ENCODE results near the gene NTRK2.

The NTRK2 gene

GRCh38 chr9:84812355-84812754 lies 142.8 kb downstream of the NTRK2 start:
- no peak overlapping the region for H3K4me3 ChIP-seq (ENCODE audit: low read length)
- no CpG with 5 or more reads among the region's 5 CpGs for WGBS (ENCODE audit: insufficient coverage, insufficient read length)
- no peaks in the 10 kb centered on the region for H3K36me3 ChIP-seq (ENCODE audit: control insufficient read depth, insufficient read depth, low read length)
- no peaks in the 10 kb centered on the region for H3K27me3 ChIP-seq (ENCODE audit: control insufficient read depth, insufficient read depth, low read length)
- DNase-seq (ENCODE audit: low read depth, low spot score) = no peak
- H3K9me3 ChIP-seq (ENCODE audit: control insufficient read depth, insufficient read depth, low read length) = no peaks in the 10 kb centered on the region
- no peaks in the 10 kb centered on the region; the same call in 1 of the 2 replicates for H3K4me1 ChIP-seq (ENCODE audit: control insufficient read depth, insufficient read depth, low read length)
- no peak overlapping the region for H3K27ac ChIP-seq (ENCODE audit: low read length)

GRCh38 chr9:84812847-84813246 lies 143.3 kb downstream of the NTRK2 start:
- Histone ChIP-seq H3K36me3 (ENCODE audit: control insufficient read depth, insufficient read depth, low read length) (no peaks in the 10 kb centered on the region), H3K4me3 (ENCODE audit: low read length) (no peak overlapping the region), H3K4me1 (ENCODE audit: control insufficient read depth, insufficient read depth, low read length) (no peaks in the 10 kb centered on the region; the same call in 1 of the 2 replicates), H3K27ac (ENCODE audit: low read length) (no peak overlapping the region), H3K27me3 (ENCODE audit: control insufficient read depth, insufficient read depth, low read length) (no peaks in the 10 kb centered on the region), H3K9me3 (ENCODE audit: control insufficient read depth, insufficient read depth, low read length) (no peaks in the 10 kb centered on the region)
- whole genome bisulfite sequencing (ENCODE audit: insufficient coverage, insufficient read length) = no CpG with 5 or more reads among the region's 3 CpGs
- no peak for DNase-seq (ENCODE audit: low read depth, low spot score)

GRCh38 chr9:84815554-84815953 lies 146.0 kb downstream of the NTRK2 start:
- Histone ChIP-seq H3K4me1 (ENCODE audit: control insufficient read depth, insufficient read depth, low read length) (no peaks in the 10 kb centered on the region; the same call in 1 of the 2 replicates), H3K9me3 (ENCODE audit: control insufficient read depth, insufficient read depth, low read length) (no peaks in the 10 kb centered on the region), H3K27me3 (ENCODE audit: control insufficient read depth, insufficient read depth, low read length) (no peaks in the 10 kb centered on the region), H3K27ac (ENCODE audit: low read length) (no peak overlapping the region), H3K4me3 (ENCODE audit: low read length) (no peak overlapping the region), H3K36me3 (ENCODE audit: control insufficient read depth, insufficient read depth, low read length) (no peaks in the 10 kb centered on the region)
- no peak for DNase-seq (ENCODE audit: low read depth, low spot score)
- WGBS (ENCODE audit: insufficient coverage, insufficient read length) = no CpG with 5 or more reads among the region's 1 CpG

DNA sequence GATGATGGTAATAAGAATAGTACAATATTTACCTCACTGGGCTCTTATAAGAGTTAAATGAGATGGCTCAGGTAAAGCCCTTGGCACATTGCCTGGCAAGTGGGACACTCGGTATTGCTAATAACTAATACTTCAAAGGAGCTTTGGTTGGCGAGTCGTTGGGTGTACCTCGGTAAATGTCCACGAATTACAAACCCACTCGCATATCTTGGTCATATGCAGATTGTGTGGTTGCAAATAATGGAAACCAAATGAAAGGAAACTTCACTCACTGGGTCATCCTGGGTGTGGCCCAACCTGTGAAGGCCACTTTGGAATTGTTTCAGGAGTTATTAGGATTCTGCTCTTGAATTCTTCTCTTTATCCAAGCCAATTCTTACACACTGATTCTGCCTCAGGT lies 147.5 kb downstream of the NTRK2 start:
- Histone ChIP-seq H3K4me1 (ENCODE audit: control insufficient read depth, insufficient read depth, low read length) (no peaks in the 10 kb centered on the region), H3K36me3 (ENCODE audit: control insufficient read depth, insufficient read depth, low read length) (no peaks in the 10 kb centered on the region), H3K9me3 (ENCODE audit: control insufficient read depth, insufficient read depth, low read length) (no peaks in the 10 kb centered on the region), H3K27ac (ENCODE audit: low read length) (no peak overlapping the region), H3K27me3 (ENCODE audit: control insufficient read depth, insufficient read depth, low read length) (no peaks in the 10 kb centered on the region), H3K4me3 (ENCODE audit: low read length) (no peak overlapping the region)
- no peak for DNase-seq (ENCODE audit: low read depth, low spot score)
- no CpG with 5 or more reads among the region's 6 CpGs for WGBS (ENCODE audit: insufficient coverage, insufficient read length)

DNA sequence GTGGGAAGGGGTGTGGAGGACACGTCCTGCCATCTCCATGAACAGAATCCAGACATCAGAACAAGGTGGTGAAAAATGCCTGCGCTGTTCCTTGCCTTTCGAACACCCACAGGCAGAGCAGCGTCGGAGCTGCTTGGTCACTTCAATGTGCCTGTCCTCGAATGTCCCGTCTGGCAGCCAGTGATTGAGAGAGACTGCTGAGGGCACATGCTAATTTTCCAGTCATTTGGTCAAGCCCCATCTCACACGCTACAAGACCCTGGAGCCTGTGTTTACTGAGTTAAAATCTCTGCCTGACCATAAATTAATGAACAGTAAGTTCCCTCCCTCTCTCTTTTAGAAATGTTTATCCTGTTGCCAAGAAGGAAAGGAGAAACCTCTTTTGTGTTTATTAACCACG lies 149.3 kb downstream of the NTRK2 start:
- Histone ChIP-seq H3K36me3 (ENCODE audit: control insufficient read depth, insufficient read depth, low read length) (no peaks in the 10 kb centered on the region), H3K27me3 (ENCODE audit: control insufficient read depth, insufficient read depth, low read length) (no peaks in the 10 kb centered on the region), H3K4me1 (ENCODE audit: control insufficient read depth, insufficient read depth, low read length) (no peaks in the 10 kb centered on the region), H3K9me3 (ENCODE audit: control insufficient read depth, insufficient read depth, low read length) (no peaks in the 10 kb centered on the region), H3K27ac (ENCODE audit: low read length) (no peak overlapping the region), H3K4me3 (ENCODE audit: low read length) (no peak overlapping the region)
- WGBS (ENCODE audit: insufficient coverage, insufficient read length) = no CpG with 5 or more reads among the region's 9 CpGs
- DNase-seq (ENCODE audit: low read depth, low spot score) = no peak

DNA sequence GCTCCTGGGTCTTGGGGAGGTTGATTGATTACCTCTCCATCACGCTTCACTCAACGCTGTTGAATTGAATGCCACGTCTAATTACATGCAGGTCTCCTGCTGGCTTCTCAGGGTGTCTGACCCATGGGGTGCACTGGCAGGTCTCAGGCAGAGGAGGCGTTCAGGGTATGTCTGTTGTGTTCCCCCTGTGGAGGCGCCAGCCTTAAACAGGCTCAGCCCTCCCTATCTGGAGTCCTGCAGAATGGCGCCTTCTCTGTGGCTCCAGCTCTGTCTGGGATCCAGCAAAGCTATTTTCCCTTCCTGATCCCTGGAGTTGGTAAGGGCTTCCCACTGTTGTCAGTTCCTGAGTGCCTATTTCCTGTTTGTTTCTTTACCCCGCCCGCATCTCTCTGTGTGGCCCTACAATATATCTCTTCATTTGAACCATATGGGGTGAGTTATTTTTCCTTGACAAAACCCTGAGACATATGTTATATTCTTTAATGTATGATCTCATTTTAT lies 150.0 kb downstream of the NTRK2 start:
- no peak overlapping the region for H3K27ac ChIP-seq (ENCODE audit: low read length)
- H3K36me3 ChIP-seq (ENCODE audit: control insufficient read depth, insufficient read depth, low read length) = no peaks in the 10 kb centered on the region
- no peaks in the 10 kb centered on the region for H3K27me3 ChIP-seq (ENCODE audit: control insufficient read depth, insufficient read depth, low read length)
- peak; percentile 16 for DNase-seq (ENCODE audit: low read depth, low spot score)
- H3K4me1 ChIP-seq (ENCODE audit: control insufficient read depth, insufficient read depth, low read length) = no peaks in the 10 kb centered on the region
- H3K4me3 ChIP-seq (ENCODE audit: low read length) = no peak overlapping the region
- no CpG with 5 or more reads among the region's 8 CpGs for WGBS (ENCODE audit: insufficient coverage, insufficient read length)
- no peaks in the 10 kb centered on the region for H3K9me3 ChIP-seq (ENCODE audit: control insufficient read depth, insufficient read depth, low read length)

- H3K36me3 ChIP-seq (ENCODE audit: control insufficient read depth, insufficient read depth, low read length) = no peaks in the 10 kb centered on the region
- no peaks in the 10 kb centered on the region for H3K9me3 ChIP-seq (ENCODE audit: control insufficient read depth, insufficient read depth, low read length)
- no peak overlapping the region for H3K27ac ChIP-seq (ENCODE audit: low read length)
- H3K4me3 ChIP-seq (ENCODE audit: low read length) = no peak overlapping the region
- no CpG with 5 or more reads among the region's 1 CpG for WGBS (ENCODE audit: insufficient coverage, insufficient read length)
- no peaks in the 10 kb centered on the region for H3K27me3 ChIP-seq (ENCODE audit: control insufficient read depth, insufficient read depth, low read length)
- no peak for DNase-seq (ENCODE audit: low read depth, low spot score)
- H3K4me1 ChIP-seq (ENCODE audit: control insufficient read depth, insufficient read depth, low read length) = no peaks in the 10 kb centered on the region
Observed at GRCh38 chr9:84821431-84821830, 151.9 kb downstream of the NTRK2 start.

- Histone ChIP-seq H3K9me3 (ENCODE audit: control insufficient read depth, insufficient read depth, low read length) (no peaks in the 10 kb centered on the region), H3K27ac (ENCODE audit: low read length) (no peak overlapping the region), H3K4me3 (ENCODE audit: low read length) (no peak overlapping the region), H3K4me1 (ENCODE audit: control insufficient read depth, insufficient read depth, low read length) (no peaks in the 10 kb centered on the region), H3K36me3 (ENCODE audit: control insufficient read depth, insufficient read depth, low read length) (no peaks in the 10 kb centered on the region), H3K27me3 (ENCODE audit: control insufficient read depth, insufficient read depth, low read length) (no peaks in the 10 kb centered on the region)
- WGBS (ENCODE audit: insufficient coverage, insufficient read length) = no CpG with 5 or more reads among the region's 7 CpGs
- no peak for DNase-seq (ENCODE audit: low read depth, low spot score)
Observed at GRCh38 chr9:84822589-84823233, 153.2 kb downstream of the NTRK2 start.

DNA sequence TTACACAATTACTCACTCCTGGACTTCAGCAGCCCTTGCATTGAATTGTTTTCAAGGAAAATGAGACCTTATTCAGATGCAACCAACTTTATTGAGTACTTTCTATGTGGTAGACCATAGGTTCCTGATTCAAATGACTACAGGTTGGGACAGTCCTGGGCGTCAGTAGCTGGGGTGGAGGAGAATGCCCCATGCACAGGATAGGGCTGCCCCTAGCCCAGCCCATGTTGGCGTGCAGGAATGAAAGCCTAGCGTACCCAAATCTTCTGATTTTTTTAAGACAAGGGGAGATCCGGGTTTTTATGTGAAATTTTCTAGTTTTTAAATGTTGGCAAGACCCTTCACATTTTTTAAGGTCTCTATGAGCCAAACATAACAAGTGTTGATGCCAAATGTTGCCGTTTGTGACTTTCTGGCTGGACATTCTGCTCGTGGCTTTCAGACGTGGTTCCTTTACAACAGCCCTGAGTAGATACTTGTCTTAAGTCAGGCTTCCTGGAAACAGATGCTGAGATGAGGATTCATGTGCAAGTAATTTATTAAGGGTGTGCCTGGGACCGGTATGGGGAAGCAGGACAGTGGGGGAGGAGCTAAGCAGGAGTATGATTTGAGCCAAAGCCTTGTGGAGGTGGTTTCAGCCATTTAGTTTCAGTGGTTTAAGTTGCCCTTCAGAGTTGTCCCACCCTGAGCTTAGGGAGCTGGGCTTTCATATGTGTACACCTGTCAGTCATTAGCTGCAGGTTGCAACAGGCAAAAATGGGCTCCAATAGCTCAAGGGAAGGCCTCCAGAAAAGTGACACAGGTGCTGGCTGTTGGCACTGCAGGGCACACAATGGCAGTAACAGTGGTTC lies 154.1 kb downstream of the NTRK2 start:
- Histone ChIP-seq H3K27ac (ENCODE audit: low read length) (no peak overlapping the region), H3K4me1 (ENCODE audit: control insufficient read depth, insufficient read depth, low read length) (no peaks in the 10 kb centered on the region), H3K4me3 (ENCODE audit: low read length) (no peak overlapping the region), H3K27me3 (ENCODE audit: control insufficient read depth, insufficient read depth, low read length) (no peaks in the 10 kb centered on the region), H3K36me3 (ENCODE audit: control insufficient read depth, insufficient read depth, low read length) (no peaks in the 10 kb centered on the region), H3K9me3 (ENCODE audit: control insufficient read depth, insufficient read depth, low read length) (no peaks in the 10 kb centered on the region)
- no peak for DNase-seq (ENCODE audit: low read depth, low spot score)
- no CpG with 5 or more reads among the region's 8 CpGs for WGBS (ENCODE audit: insufficient coverage, insufficient read length)

GRCh38 chr9:84827216-84827765 lies 157.8 kb downstream of the NTRK2 start:
- no CpG with 5 or more reads among the region's 4 CpGs for WGBS (ENCODE audit: insufficient coverage, insufficient read length)

More at GRCh38 chr9:84827216-84827765, 157.8 kb downstream of the NTRK2 start:
- no peaks in the 10 kb centered on the region for H3K36me3 ChIP-seq (ENCODE audit: control insufficient read depth, insufficient read depth, low read length)
- no peaks in the 10 kb centered on the region for H3K4me1 ChIP-seq (ENCODE audit: control insufficient read depth, insufficient read depth, low read length)
- no peak overlapping the region for H3K4me3 ChIP-seq (ENCODE audit: low read length)
- DNase-seq (ENCODE audit: low read depth, low spot score) = no peak
- H3K27ac ChIP-seq (ENCODE audit: low read length) = no peak overlapping the region
- no peaks in the 10 kb centered on the region for H3K27me3 ChIP-seq (ENCODE audit: control insufficient read depth, insufficient read depth, low read length)
- H3K9me3 ChIP-seq (ENCODE audit: control insufficient read depth, insufficient read depth, low read length) = no peaks in the 10 kb centered on the region

Measured in iPS DF 6.9 (cell line).